HG03342 (cell line): Measurements from ENCODE around the gene ARHGAP26.

Experiments
- ATAC-seq: cut with Tn5 transposase; IDR thresholded peaks from one replicate; pipeline ENCODE4 v1.9.1; 2021; ENCODE audit warnings: mild to moderate bottlenecking, moderate library complexity; ENCODE audit not compliant: unreplicated experiment

ARHGAP26 gene

GRCh38 chr5:142769793-142770649, at the start of gene ARHGAP26:
TSS of gene ARHGAP26 (plus strand) at chr5:142770377. CDS start at chr5:142770762, 385 bp downstream.
- peak; percentile 97 for ATAC-seq

DNA sequence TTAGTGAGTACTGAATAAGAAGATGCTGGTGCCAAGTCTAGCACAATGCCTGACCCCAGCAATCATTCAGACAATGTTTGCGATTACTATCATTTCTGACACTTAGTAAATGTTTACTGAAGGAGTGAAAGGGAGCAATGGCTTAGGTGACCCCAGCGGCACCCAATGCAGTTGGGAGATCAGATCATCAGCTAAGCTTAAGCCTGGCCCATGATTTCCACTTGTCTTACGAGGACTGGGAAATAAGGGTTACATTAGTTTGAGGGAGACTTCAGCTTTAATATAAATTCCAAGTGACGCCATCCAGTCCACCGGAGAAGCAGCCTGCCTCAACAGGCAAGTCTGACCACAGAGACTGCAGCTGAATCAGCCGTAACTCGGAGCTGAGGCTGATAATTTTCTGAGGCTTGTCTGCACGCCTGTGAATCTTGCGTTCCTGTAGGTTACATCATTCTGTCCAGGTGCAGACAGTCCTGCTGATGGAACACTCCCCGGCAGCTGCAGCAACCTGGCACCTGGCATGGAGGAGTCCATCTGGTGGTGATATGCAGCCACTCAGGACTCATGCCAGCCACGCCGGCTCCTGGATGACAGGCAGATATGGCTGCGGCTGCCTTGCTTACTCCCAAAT, 49.4 kb upstream of the ARHGAP26 start:
- no peak for ATAC-seq

DNA sequence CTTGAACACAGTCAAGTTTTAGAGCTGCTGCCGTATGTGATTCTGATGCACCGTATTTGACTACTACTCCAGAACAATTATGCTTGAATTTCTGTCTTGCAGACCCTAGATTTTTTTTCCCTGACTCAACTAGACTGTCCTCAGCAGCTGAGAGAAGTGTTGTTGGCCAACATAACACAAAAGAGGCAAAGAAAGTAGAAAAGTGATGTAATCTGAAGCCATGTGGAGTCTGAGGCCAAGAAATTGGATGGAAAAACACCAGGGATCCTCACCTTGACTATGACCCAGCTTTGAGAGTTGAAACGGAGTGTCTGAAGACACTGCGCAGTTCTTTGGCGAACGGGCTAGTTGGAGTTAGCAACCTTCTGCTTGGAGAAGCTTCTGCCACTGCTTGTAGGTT, 48.0 kb upstream of the ARHGAP26 start:
- no peak for ATAC-seq

- no peak for ATAC-seq
Measured at GRCh38 chr5:142722896-142723295, 47.3 kb upstream of the ARHGAP26 start.

DNA sequence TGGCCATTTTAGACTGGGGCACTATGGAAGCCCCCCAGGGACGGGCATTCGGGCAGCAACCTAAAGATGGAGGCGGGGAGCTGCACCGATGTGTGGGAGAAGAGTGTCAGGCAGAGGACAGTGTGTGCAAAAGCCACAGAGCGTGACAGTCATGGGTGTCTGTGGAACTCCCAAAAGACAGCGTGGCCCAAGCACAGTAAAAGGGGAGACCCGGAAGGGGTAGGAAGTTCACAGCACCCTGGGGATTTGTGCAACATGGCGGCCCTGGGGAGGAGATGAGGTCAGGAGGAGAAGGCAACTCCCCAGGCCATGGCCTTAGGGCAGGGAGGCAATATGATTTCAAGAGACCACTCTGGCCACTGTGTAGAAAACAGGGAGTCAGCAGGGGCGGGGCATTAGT, 45.4 kb upstream of the ARHGAP26 start:
- ATAC-seq: no peak

GRCh38 chr5:142725231-142726187, 44.7 kb upstream of the ARHGAP26 start:
- ATAC-seq: no peak

- peak; percentile 70 for ATAC-seq
Measured at GRCh38 chr5:142726188-142726731, 43.9 kb upstream of the ARHGAP26 start.

DNA sequence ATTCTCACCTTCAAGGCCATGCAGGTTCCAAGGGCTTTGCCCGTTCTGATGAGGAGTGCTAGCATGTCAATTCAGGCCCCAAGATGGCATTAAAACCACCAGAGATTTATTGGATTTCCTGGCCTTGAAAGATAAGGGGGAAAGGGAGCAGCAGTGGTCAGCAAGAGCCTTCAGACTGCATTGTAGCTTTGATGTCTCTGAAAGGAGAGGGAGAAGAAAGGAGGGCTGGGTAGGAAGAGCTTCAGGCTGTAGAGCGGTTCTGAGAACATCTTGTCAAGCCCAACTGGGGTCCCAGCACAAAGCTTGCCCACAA, 42.5 kb upstream of the ARHGAP26 start:
- ATAC-seq: no peak

GRCh38 chr5:142735323-142736246, 34.6 kb upstream of the ARHGAP26 start:
- ATAC-seq: no peak

DNA sequence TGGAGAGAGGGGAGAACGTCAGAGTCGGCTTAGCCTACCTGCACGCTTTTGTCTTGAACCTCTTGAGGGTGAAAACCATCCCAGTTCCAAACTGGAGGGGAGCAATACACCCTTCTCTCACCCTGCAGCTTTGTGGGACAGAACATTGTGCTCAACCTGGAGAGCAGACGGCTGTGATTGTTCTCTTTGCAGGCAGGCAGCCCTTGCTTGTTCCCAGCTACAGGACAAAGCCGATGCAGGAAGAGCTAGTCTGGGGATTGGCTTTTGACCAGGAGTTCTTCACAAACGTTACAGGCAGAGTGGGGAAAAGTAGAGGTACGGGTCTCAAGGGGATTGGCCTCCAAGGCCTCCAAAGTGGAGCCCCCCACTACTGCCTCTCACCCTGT, 33.9 kb upstream of the ARHGAP26 start:
- ATAC-seq: no peak

DNA sequence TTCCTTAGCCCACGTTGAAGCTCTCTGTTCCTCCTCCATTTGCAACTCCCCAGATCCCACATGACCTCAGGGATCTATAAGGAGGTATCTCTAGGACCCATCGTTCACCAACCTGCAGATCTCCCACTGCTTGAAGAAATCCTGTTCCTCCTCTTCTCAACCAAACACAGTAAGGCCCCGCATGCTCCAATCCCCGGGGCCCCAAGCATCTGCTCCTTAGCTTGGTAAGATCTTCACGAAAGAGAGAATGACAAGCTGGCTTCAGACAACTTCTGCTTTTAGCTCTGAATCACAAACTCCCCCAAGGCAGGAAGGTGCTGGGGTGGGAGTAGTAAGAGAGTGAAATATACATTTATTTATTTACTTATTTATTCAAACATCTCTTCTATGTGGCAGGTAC, 33.0 kb upstream of the ARHGAP26 start:
- no peak for ATAC-seq

DNA sequence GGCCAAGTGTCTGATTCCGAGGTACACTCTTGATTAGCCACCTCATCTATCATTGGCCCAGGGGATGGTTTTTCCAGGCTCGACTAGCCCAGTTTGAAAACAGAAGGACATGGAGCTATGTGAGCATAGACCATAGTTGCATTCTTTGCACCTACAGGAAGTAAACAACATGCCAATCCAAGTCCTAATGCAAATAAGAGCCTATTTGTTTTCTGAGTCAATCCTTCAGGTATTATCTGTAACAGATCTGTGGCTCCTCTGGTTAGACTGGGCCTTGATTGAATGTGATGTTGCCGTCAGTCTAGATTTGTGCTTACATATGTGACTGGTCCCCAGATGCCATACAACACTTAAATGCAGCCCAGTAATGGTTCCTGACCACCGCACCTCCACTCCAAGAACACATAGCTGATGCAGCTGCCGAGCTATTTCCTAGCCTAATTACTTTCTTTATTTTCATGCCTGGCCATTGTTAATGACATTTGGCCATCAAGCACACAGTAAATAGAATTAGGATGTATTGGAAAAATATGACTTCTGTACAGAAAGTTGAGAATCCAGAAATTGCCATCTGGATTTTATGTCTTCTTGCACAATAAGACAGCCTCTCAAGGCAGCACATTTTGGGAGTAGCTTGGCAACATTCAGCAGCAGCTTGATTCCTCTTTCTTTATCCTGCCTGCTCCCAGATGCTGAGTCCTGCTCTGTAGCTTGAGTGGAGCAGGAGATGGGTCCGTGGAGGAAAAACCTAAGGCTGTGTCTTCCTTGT, 29.5 kb upstream of the ARHGAP26 start:
- ATAC-seq: no peak

GRCh38 chr5:142743592-142744441, 26.4 kb upstream of the ARHGAP26 start:
- no peak for ATAC-seq

GRCh38 chr5:142745268-142745667, 24.9 kb upstream of the ARHGAP26 start:
- no peak for ATAC-seq

GRCh38 chr5:142746532-142747433, 23.4 kb upstream of the ARHGAP26 start:
- no peak for ATAC-seq

GRCh38 chr5:142748132-142748531, 22.0 kb upstream of the ARHGAP26 start:
- no peak for ATAC-seq

- no peak for ATAC-seq
Measured at GRCh38 chr5:142748568-142749249, 21.5 kb upstream of the ARHGAP26 start.
